T-cell (primary cell): ENCODE measurements around the gene GINS2. TPM values are rescaled to one million over a fixed set of nuclear protein-coding genes. Genes with fewer than 3 reads are reported as not detected.

ENCODE experiments used
- ATAC-seq, 4 experiments: fragments of 200-7000 bp in 3 of 4; fragments of 150-1000 bp in 1 of 4; cut with Tn5 transposase; replicated peaks in 1 of 4; 1 replicate in 3 of 4; 2 replicates in 1 of 4; pipeline ENCODE4 v1.10.0; 2021; ENCODE audit warnings: moderate library complexity in 3 of 4, mild to moderate bottlenecking in 2 of 4, moderate number of reproducible peaks in 1 of 4
- CTCF ChIA-PET, 2 donors: fragments of 300-600 bp; sonication (Branson Sonifier 250); formaldehyde crosslinking; loops; one replicate each; lab custom pipeline; 2022; ENCODE audit warnings: antibody characterized with exemption in 2 of 2; lab: Charles Lee
- POLR2A ChIA-PET, 2 donors: fragments of 300-600 bp; sonication (Branson Sonifier 250); formaldehyde crosslinking; loops; one replicate each; lab custom pipeline; 2022; ENCODE audit warnings: antibody characterized with exemption in 2 of 2; lab: Charles Lee
- DNase-seq, 35 experiments: peaks; one replicate each; pipeline versions ENCODE4 v3.0.0 to v3.0.0-alpha.2; 2013 to 2023
- H3K27ac ChIP-seq: one replicate; pipeline ENCODE4 v1.5.1; 2013; ENCODE audit warnings: low read length
- H3K27me3 ChIP-seq, 2 experiments: replicated peaks in 1 of 2; 1 replicate in 1 of 2; 2 replicates in 1 of 2; pipeline versions ENCODE4 v1.6.1 to v1.7.0; 2013; ENCODE audit warnings: low read length in 1 of 2, mixed read lengths in 1 of 2; ENCODE audit not compliant: control insufficient read depth in 2 of 2, insufficient read depth in 2 of 2; ENCODE audit errors: extremely low read depth in 1 of 2
- H3K36me3 ChIP-seq, 2 donors: 1 replicate in 1 of 2; 2 replicates in 1 of 2; pipeline versions ENCODE4 v1.6.1 to v1.7.0; 2013; ENCODE audit warnings: low read length in 1 of 2; ENCODE audit not compliant: control insufficient read depth in 2 of 2, insufficient read depth in 1 of 2; ENCODE audit errors: extremely low read depth in 1 of 2
- H3K4me1 ChIP-seq, 2 experiments: 1 replicate in 1 of 2; 2 replicates in 1 of 2; pipeline versions ENCODE4 v1.6.1 to v1.7.0; 2013; ENCODE audit warnings: low read length in 2 of 2, mixed read lengths in 1 of 2; ENCODE audit not compliant: insufficient read depth in 2 of 2, control insufficient read depth in 1 of 2; ENCODE audit errors: extremely low read depth in 1 of 2
- H3K4me3 ChIP-seq, 2 donors: 1 replicate in 1 of 2; 2 replicates in 1 of 2; pipeline versions ENCODE4 v1.5.1 to v1.7.0; 2013; ENCODE audit warnings: mild to moderate bottlenecking in 2 of 2, low read length in 1 of 2, moderate library complexity in 1 of 2; ENCODE audit not compliant: control insufficient read depth in 1 of 2; ENCODE audit errors: extremely low read depth in 1 of 2
- H3K9me3 ChIP-seq: 2 replicates; pipeline ENCODE4 v1.7.0; 2013
- H3K27ac Mint-ChIP-seq, 2 donors: one replicate each; pipeline ENCODE4 v1.8.0; 2020 to 2021; ENCODE audit warnings: mild to moderate bottlenecking in 2 of 2, mixed read lengths in 2 of 2
- H3K27me3 Mint-ChIP-seq, 2 donors: one replicate each; pipeline ENCODE4 v1.8.0; 2021 to 2022; ENCODE audit warnings: mixed read lengths in 2 of 2
- H3K36me3 Mint-ChIP-seq: one replicate; pipeline ENCODE4 v1.8.0; 2021; ENCODE audit warnings: mixed read lengths
- H3K4me1 Mint-ChIP-seq, 3 donors: one replicate each; pipeline ENCODE4 v1.8.0; 2020 to 2022; ENCODE audit warnings: mixed read lengths in 3 of 3, mild to moderate bottlenecking in 1 of 3
- H3K4me3 Mint-ChIP-seq, 3 donors: one replicate each; pipeline ENCODE4 v1.8.0; 2020 to 2022; ENCODE audit warnings: mild to moderate bottlenecking in 3 of 3, mixed read lengths in 3 of 3, moderate library complexity in 3 of 3
- H3K9me3 Mint-ChIP-seq, 3 donors: one replicate each; pipeline ENCODE4 v1.8.0; 2020 to 2022; ENCODE audit warnings: mixed read lengths in 3 of 3
- WGBS: methylation state at CpG from one replicate; pipeline ENCODE4 v1.1.5; 2013; ENCODE audit warnings: missing lambda C conversion rate; ENCODE audit not compliant: insufficient coverage; 5-methylcytosine and 5-hydroxymethylcytosine counted together
- total RNA-seq, 35 experiments: library from RNA in 6 of 35; stranded (reverse) in 6 of 35; fragments of 120-200 nt in 1 of 35; gene quantifications; one replicate each; pipeline versions ENCODE4 v1.2.1 to v1.2.4 and lab custom pipeline; 2013 to 2026

GINS2 gene
- total RNA-seq, 5 donors from 2014 or later (not counting 1 experiment from before 2014, with no cell fraction given) = 1.1 to 3.7 (median 1.6) TPM

DNA sequence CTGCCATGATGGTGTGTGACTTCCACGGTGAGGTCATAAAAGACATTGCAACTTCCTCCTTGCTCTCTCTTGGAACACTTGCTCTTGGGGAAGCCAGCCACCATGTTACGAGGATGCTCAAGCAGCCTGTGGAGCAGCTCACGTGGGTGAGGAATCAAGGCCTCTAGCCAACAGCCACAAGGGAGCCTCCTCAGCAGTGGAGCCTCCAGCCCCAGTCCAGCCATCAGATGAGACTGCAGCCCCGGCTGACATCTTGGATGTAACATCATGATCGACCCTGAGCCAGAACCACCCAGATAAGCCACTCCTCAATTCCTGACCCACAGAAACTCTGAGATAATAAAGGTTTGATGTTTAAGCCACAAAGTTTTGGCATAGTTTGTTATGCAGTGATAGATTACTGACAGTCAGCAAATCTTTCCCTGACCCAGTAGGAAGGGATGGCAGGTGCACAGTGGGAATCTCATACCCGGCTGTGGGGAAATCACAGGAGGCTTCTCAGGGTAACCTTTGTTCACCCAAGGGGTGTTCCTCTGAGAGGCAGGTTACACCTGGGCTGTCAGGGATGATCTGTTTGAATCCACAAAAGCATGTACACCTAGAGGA is 23.3 kb upstream of the GINS2 start:
- peaks cover 0 to 2% of the 10 kb centered on the region in 2 experiments for H3K4me1 ChIP-seq
- H3K9me3 ChIP-seq = no peaks in the 10 kb centered on the region
- Mint-ChIP-seq H3K9me3 (peaks cover 3% of the 10 kb centered on the region in 3 donors), H3K27me3 (no peaks in the 10 kb centered on the region), H3K4me3 (no peak overlapping the region), H3K27ac (no peak overlapping the region), H3K36me3 (peaks cover 12% of the 10 kb centered on the region), H3K4me1 (peaks cover 5 to 11% (median 8%) of the 10 kb centered on the region in 3 donors)
- no peak overlapping the region for H3K27ac ChIP-seq
- H3K4me3 ChIP-seq = no peak overlapping the region
- WGBS = 88% methylated on average over 2 of the region's 6 CpGs
- ATAC-seq (no peak), DNase-seq (no peak)
- ChIA-PET POLR2A (interaction anchor here in 1 of 2 donors (0.6 kb wide), 1 partner anchor 285 kb away, joined by 4 read pairs; no protein-coding TSS in a partner anchor), CTCF (no interaction called here)
- H3K36me3 ChIP-seq = no peaks in the 10 kb centered on the region
- peaks cover 0 to 19% of the 10 kb centered on the region in 2 experiments for H3K27me3 ChIP-seq

DNA sequence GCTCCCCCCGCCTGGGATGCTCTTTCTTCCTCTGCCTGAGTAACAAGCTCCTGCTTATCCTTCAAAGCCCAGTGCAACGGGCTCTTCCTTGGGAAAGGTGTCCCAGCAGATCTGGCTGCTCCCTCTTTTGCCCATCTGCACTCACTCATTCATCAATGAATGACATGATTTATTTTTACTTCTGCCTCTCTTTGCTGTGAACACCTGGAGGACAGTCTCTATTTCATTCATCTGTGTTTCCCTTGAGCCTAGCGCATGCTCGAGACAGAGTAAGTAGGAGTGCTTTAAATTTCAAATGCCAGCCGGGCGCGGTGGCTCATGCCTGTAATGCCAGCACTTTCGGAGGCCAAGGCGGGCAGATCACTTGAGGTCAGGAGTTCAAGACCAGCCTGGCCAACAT is 22.0 kb upstream of the GINS2 start:
- no peak overlapping the region for H3K4me3 Mint-ChIP-seq
- no peak for DNase-seq
- Histone ChIP-seq H3K36me3 (no peaks in the 10 kb centered on the region), H3K27me3 (peaks cover 0 to 7% of the 10 kb centered on the region in 2 experiments), H3K9me3 (no peaks in the 10 kb centered on the region), H3K4me1 (no peaks in the 10 kb centered on the region), H3K27ac (no peak overlapping the region), H3K4me3 (no peak overlapping the region)
- CTCF ChIA-PET = interaction anchor here in 1 of 2 donors (0.6 kb wide), 1 partner anchor 29 kb away, joined by 4 read pairs; no protein-coding TSS in a partner anchor
- ATAC-seq = no peak
- H3K4me1 Mint-ChIP-seq = peaks cover 0 to 8% (median 5%) of the 10 kb centered on the region in 3 donors
- POLR2A ChIA-PET = interaction anchor here in 1 of 2 donors (0.9 kb wide), 1 partner anchor 444 kb away, joined by 6 read pairs; no protein-coding TSS in a partner anchor
- H3K9me3 Mint-ChIP-seq = peaks cover 3% of the 10 kb centered on the region in 3 donors
- H3K27ac Mint-ChIP-seq = no peak overlapping the region
- H3K27me3 Mint-ChIP-seq = no peaks in the 10 kb centered on the region
- 73% methylated on average over 2 of the region's 9 CpGs for WGBS
- peaks cover 12% of the 10 kb centered on the region for H3K36me3 Mint-ChIP-seq

DNA sequence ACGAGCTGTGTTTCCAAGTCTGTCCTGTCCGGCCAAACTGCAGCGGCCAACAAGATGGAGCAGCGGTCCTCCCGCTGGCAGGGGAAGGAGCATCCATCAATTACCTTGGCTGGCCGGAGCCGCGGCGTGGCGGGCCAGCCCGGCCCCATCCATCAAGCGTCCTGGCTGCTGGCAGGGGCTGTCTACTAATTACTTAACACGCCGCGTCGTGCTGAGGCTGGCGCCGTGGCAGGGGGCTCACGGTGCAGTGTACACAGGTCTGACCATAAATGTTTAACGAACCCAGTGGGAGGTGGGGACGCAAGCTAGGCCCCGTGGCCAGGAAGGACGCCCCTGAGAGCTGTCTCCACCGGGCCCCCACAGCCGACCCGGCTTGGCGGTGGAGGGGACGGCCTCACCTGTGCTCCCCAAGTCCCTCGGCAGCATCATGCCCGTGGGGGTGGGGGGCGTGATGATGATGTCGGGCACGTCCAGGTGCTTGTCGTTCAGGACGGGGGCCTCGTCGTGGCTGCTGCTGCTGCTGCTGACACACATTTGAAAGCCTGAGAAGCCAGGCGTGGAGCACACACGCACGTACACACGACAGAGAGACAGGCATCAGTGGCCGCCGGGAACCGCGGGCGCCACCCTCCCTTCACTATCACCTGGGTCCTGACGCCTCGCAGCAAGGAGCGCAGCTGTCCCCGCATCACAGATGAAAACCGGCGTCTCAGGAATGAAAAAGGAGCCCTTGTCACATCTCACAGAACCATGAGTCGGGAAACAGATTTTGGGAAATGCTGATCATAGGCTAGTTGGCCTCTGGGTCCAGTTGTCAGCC is 21.2 kb upstream of the GINS2 start:
- Mint-ChIP-seq H3K27me3 (no peaks in the 10 kb centered on the region), H3K4me1 (peaks cover 0 to under 1% (median 0%) of the 10 kb centered on the region in 3 donors), H3K36me3 (peaks cover 12% of the 10 kb centered on the region), H3K27ac (no peak overlapping the region), H3K4me3 (no peak overlapping the region), H3K9me3 (peaks cover 3% of the 10 kb centered on the region in 3 donors)
- no peaks in the 10 kb centered on the region for H3K4me1 ChIP-seq
- CTCF ChIA-PET = no interaction called here
- POLR2A ChIA-PET = no interaction called here
- WGBS = 93% methylated on average over 44 of the region's 53 CpGs
- H3K4me3 ChIP-seq = no peak overlapping the region
- H3K27ac ChIP-seq = no peak overlapping the region
- H3K9me3 ChIP-seq = no peaks in the 10 kb centered on the region
- no peak for ATAC-seq
- H3K36me3 ChIP-seq = no peaks in the 10 kb centered on the region
- no peak for DNase-seq
- no peaks in the 10 kb centered on the region for H3K27me3 ChIP-seq

DNA sequence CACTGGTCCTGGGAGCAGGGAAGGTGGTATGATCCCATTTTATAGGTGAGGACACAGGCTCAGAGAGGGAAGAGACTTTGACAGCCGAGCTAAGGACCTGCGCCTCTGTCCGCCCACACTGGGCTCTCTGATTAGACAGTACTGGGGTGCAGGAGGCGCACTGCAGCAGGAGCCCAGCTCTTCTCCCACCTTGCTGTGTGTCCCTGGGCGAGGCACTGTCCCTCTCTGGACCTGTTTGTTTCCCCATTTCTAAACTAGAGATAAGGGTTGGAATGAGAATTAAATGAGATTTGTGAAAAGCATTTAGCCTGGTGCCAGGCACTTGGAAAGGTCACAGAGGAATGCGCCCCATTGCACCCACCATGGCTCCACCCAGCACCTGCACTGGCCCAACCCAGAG is 19.6 kb upstream of the GINS2 start:
- WGBS = 84% methylated on average over 5 of the region's 6 CpGs
- Histone ChIP-seq H3K27me3 (no peaks in the 10 kb centered on the region), H3K36me3 (no peaks in the 10 kb centered on the region), H3K4me3 (no peak overlapping the region), H3K4me1 (no peaks in the 10 kb centered on the region), H3K27ac (no peak overlapping the region), H3K9me3 (no peaks in the 10 kb centered on the region)
- ATAC-seq (no peak), DNase-seq (no peak)
- Mint-ChIP-seq H3K4me1 (no peaks in the 10 kb centered on the region), H3K4me3 (no peak overlapping the region), H3K27ac (no peak overlapping the region), H3K36me3 (peaks cover 12% of the 10 kb centered on the region), H3K27me3 (no peaks in the 10 kb centered on the region), H3K9me3 (peaks cover 3% of the 10 kb centered on the region in 3 donors)
- ChIA-PET CTCF (no interaction called here), POLR2A (interaction anchor here in 1 of 2 donors (0.6 kb wide), 1 partner anchor 654 kb away, joined by 7 read pairs; no protein-coding TSS in a partner anchor)

DNA sequence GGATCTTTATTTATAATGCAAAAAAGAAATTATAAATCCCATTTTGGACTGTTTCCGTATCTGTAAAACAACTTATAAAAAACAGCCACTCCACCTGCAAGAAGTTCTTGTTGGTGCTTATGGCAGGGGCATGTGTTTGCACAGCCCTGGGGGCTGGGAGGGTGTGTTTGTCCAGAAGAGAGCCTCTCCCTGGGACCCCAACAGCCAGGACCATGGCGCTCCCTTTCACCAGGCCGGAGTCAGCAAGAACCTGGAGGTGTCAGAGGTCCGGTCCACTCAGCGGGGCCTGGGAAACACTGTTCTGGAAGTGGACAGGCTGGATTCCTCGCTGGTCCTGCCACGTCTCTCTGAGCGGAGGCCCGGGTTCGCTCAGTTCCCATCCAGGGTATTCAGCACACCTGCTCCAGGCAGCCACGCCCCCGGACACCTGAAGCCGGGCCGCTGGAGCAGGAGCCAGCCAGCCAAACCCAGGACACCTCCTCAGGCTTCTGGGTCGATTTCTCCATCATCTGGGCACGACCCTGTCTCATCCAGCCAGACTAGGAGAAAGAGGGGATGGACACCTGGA is 18.9 kb upstream of the GINS2 start:
- ATAC-seq (no peak), DNase-seq (no peak)
- no peaks in the 10 kb centered on the region for H3K27me3 Mint-ChIP-seq
- H3K9me3 Mint-ChIP-seq = peaks cover 3% of the 10 kb centered on the region in 3 donors
- Histone ChIP-seq H3K9me3 (no peaks in the 10 kb centered on the region), H3K4me3 (no peak overlapping the region), H3K36me3 (no peaks in the 10 kb centered on the region), H3K27ac (no peak overlapping the region), H3K27me3 (no peaks in the 10 kb centered on the region), H3K4me1 (no peaks in the 10 kb centered on the region)
- H3K4me1 Mint-ChIP-seq = no peaks in the 10 kb centered on the region
- H3K27ac Mint-ChIP-seq = no peak overlapping the region
- POLR2A ChIA-PET = no interaction called here
- WGBS = 78% methylated on average over 14 of the region's 16 CpGs
- H3K36me3 Mint-ChIP-seq = peaks cover 9% of the 10 kb centered on the region
- CTCF ChIA-PET = no interaction called here
- no peak overlapping the region for H3K4me3 Mint-ChIP-seq

DNA sequence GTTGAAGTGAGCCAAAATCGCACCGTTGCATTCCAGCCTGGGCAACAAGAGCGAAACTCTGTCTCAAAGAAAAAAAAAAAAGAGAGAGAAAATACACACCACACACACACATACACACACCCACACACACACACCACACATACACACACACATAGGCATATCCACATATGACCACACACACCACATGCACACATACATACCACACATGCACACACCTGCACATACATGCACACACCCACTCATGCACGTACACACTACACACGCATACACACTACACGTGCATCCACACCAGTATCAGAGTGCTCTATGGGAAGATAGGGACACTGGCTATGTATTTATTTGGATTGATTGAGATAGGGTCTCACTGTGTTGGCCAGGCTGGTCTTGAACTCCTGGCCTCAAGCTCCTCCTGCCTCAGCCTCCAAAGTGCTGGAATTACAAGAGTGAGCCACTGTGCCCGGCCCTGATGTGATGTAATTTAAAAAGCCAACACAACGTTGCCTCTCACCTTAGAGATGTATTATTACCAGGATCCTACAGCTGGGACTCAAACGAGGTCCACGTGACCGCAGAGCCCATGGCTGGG is 17.8 kb upstream of the GINS2 start:
- H3K36me3 ChIP-seq = no peaks in the 10 kb centered on the region
- H3K36me3 Mint-ChIP-seq = peaks cover 3% of the 10 kb centered on the region
- no peaks in the 10 kb centered on the region for H3K9me3 ChIP-seq
- DNase-seq (no peak), ATAC-seq (no peak)
- ChIA-PET POLR2A (no interaction called here), CTCF (no interaction called here)
- 87% methylated on average over 5 of the region's 11 CpGs for WGBS
- no peaks in the 10 kb centered on the region for H3K4me1 ChIP-seq
- no peak overlapping the region for H3K27ac Mint-ChIP-seq
- H3K27me3 Mint-ChIP-seq = no peaks in the 10 kb centered on the region
- no peak overlapping the region for H3K4me3 Mint-ChIP-seq
- H3K27ac ChIP-seq = no peak overlapping the region
- no peaks in the 10 kb centered on the region for H3K4me1 Mint-ChIP-seq
- peaks cover 0 to 3% of the 10 kb centered on the region in 2 experiments for H3K27me3 ChIP-seq
- H3K9me3 Mint-ChIP-seq = peaks cover 0 to 5% (median 0%) of the 10 kb centered on the region in 3 donors
- no peak overlapping the region for H3K4me3 ChIP-seq
